HepG2 (cell line): Measurements from ENCODE around the gene ZER1. TPM values are rescaled to one million over a fixed set of nuclear protein-coding genes. Genes with fewer than 3 reads are reported as not detected.

Experiments used
- CREBL2 ChIP-seq: sonication (generic); formaldehyde crosslinking; IDR thresholded peaks from 2 replicates; pipeline ENCODE4 v1.8.1; 2023; ENCODE audit warnings: missing genetic modification reagents, mild to moderate bottlenecking, borderline replicate concordance
- IRF1 ChIP-seq: sonication (generic); formaldehyde crosslinking; IDR thresholded peaks from 2 replicates; pipeline ENCODE4 v1.4.0; 2020; ENCODE audit warnings: low read depth, mild to moderate bottlenecking, missing genetic modification reagents
- KDM4B ChIP-seq: sonication (generic); formaldehyde crosslinking; IDR thresholded peaks from 2 replicates; pipeline ENCODE4 v1.4.0; 2020; ENCODE audit warnings: missing genetic modification reagents
- MED8 ChIP-seq: sonication (generic); formaldehyde crosslinking; IDR thresholded peaks from 2 replicates; pipeline ENCODE4 v1.8.1; 2023; ENCODE audit warnings: mild to moderate bottlenecking, missing genetic modification reagents; ENCODE audit not compliant: insufficient replicate concordance
- NCOA5 ChIP-seq: sonication (generic); formaldehyde crosslinking; IDR thresholded peaks from 2 replicates; pipeline ENCODE4 v1.4.0; 2020; ENCODE audit warnings: missing genetic modification reagents
- RFXANK ChIP-seq: IDR thresholded peaks from 2 replicates; pipeline ENCODE4 v1.6.1; 2016
- SAFB2 ChIP-seq: sonication (generic); formaldehyde crosslinking; IDR thresholded peaks from 2 replicates; pipeline ENCODE4 v1.5.1; 2020; ENCODE audit warnings: missing genetic modification reagents, low read depth, mild to moderate bottlenecking, borderline replicate concordance
- SP5 ChIP-seq: IDR thresholded peaks from 2 replicates; pipeline ENCODE4 v1.6.1; 2016; ENCODE audit warnings: low read depth, borderline replicate concordance
- TEAD3 ChIP-seq: optimal IDR thresholded peaks from 2 replicates; pipeline ENCODE3; 2016; ENCODE audit warnings: borderline replicate concordance
- TRAFD1 ChIP-seq: sonication (generic); formaldehyde crosslinking; IDR thresholded peaks from 2 replicates; pipeline ENCODE4 v1.5.1; 2020; ENCODE audit warnings: missing genetic modification reagents, mild to moderate bottlenecking, borderline replicate concordance
- ZBTB37 ChIP-seq: sonication (generic); formaldehyde crosslinking; IDR thresholded peaks from 2 replicates; pipeline ENCODE4 v1.4.0; 2020; ENCODE audit warnings: mild to moderate bottlenecking, missing genetic modification reagents
- ZBTB43 ChIP-seq: sonication (generic); formaldehyde crosslinking; conservative IDR thresholded peaks from 2 replicates; pipeline ENCODE4 v1.4.0; 2020; ENCODE audit warnings: missing genetic modification reagents
- ZFP36 ChIP-seq: fragments of 150-350 bp; IDR thresholded peaks from 2 replicates; pipeline ENCODE4 v1.6.1; 2018; ENCODE audit warnings: borderline replicate concordance, low read length, low read depth; ENCODE audit not compliant: partially characterized antibody
- ZNF337 ChIP-seq: sonication (generic); formaldehyde crosslinking; IDR thresholded peaks from 2 replicates; pipeline ENCODE4 v1.5.1; 2020; ENCODE audit warnings: missing genetic modification reagents, low read depth, mild to moderate bottlenecking, borderline replicate concordance
- ZNF460 ChIP-seq: sonication (generic); formaldehyde crosslinking; IDR thresholded peaks from 2 replicates; pipeline ENCODE4 v1.5.1; 2020; ENCODE audit warnings: missing genetic modification reagents, mild to moderate bottlenecking, borderline replicate concordance
- ZNF484 ChIP-seq: sonication (generic); formaldehyde crosslinking; IDR thresholded peaks from 2 replicates; pipeline ENCODE4 v1.5.1; 2020; ENCODE audit warnings: mild to moderate bottlenecking, low read depth, missing genetic modification reagents, borderline replicate concordance
- ZNF660 ChIP-seq: sonication (generic); formaldehyde crosslinking; IDR thresholded peaks from 2 replicates; pipeline ENCODE4 v1.5.1; 2020; ENCODE audit warnings: mild to moderate bottlenecking, low read depth, missing genetic modification reagents, borderline replicate concordance
- ZNF879 ChIP-seq: sonication (generic); formaldehyde crosslinking; IDR thresholded peaks from 2 replicates; pipeline ENCODE4 v1.8.1; 2023; ENCODE audit warnings: missing genetic modification reagents
- polyA plus RNA-seq, 8 experiments: library from polyadenylated mRNA; depleted of rRNA in 3 of 8; stranded (reverse) in 7 of 8; unstranded in 1 of 8; fragments of >200 nt; fragmentation: Illumina TruSeq in 4 of 8; extraction: Trizol in 4 of 8; gene quantifications; 2 replicates each; pipeline versions ENCODE4 v1.2.1 to v1.2.3, GENCODE V29; 2011 to 2016; ENCODE audit warnings: low read depth in 4 of 8, missing spikeins in 1 of 8, mixed read lengths in 1 of 8; ENCODE audit not compliant: insufficient read depth in 1 of 8
- total RNA-seq, 5 experiments: library from RNA; depleted of rRNA; stranded (reverse); fragments of >200 nt; fragmentation: Illumina TruSeq; extraction: Trizol; gene quantifications; 2 replicates each; pipeline ENCODE4 v1.2.3, GENCODE V29; 2016; ENCODE audit warnings: low read depth in 1 of 5
- TF ChIP-seq, protein P1 (sequence below): sonication (generic); formaldehyde crosslinking; IDR thresholded peaks from 2 replicates; pipeline ENCODE4 v1.5.0; 2020; ENCODE audit warnings: missing genetic modification reagents

The ZER1 gene
- total and polyA plus RNA-seq, 2 of the 13 experiments (the other 11 are each of a cell fraction or from before 2014, with no cell fraction given) = 7.7 to 40.0 TPM

DNA sequence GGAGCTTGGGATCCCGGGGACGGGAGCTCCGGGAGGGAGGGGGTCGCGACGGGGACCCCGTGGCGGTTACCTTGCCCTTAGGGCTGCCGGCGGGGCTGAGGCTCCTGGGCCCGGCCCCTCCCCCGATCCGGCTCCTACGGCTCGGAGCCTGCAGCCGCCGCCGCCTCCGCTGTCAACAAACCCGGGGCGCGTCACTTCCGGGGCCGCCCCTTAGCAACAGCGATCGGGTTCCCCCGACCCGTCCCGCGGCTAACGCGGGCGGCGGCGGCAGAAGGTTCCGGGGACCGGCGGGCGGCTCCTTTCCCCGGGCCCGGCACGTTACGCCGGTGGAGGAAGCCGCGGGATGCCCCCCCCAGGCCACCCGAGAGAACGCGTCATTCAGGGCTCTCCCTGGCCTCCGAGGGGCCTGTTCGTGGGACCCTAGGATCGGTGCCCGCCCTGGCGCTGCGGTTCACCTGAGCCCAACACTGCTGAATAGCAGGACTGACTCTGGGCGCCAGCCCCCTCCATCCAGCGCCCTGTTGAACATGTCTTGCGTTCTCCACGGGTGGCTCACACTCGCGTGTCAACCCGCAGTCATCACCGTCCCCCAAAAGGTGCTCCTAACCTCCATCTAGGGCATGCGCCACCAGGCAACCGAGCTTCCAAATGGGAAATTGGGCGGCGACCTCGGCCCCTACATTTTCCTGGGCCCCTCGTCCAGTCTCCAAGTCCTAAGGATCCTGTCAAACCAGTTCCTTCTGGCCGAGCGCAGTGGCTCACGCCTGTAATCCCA, at the start of gene ZER1 (continued):
- peak; percentile 40 for TF ChIP-seq TEAD3 (CRISPR knock-in tag)
- no peak for TF ChIP-seq ZNF484
- peak; percentile 37 for TF ChIP-seq MED8 (CRISPR knock-in tag)
- TF ChIP-seq SAFB2 (CRISPR knock-in tag) = peak; percentile 72; the same call in 1 of the 2 replicates
- TF ChIP-seq ZFP36 = no peak
- no peak for TF ChIP-seq ZBTB37 (CRISPR knock-in tag)
- peak; percentile 32; the same call in 1 of the 2 replicates for TF ChIP-seq RFXANK (CRISPR knock-in tag)
- TF ChIP-seq ZNF337 (CRISPR knock-in tag) = peak; percentile 87; the same call in 1 of the 2 replicates
- TF ChIP-seq ZNF879 (CRISPR knock-in tag) = no peak
- peak; percentile 78; the same call in 1 of the 2 replicates for TF ChIP-seq CREBL2 (CRISPR knock-in tag)
- TF ChIP-seq, protein P1, sequence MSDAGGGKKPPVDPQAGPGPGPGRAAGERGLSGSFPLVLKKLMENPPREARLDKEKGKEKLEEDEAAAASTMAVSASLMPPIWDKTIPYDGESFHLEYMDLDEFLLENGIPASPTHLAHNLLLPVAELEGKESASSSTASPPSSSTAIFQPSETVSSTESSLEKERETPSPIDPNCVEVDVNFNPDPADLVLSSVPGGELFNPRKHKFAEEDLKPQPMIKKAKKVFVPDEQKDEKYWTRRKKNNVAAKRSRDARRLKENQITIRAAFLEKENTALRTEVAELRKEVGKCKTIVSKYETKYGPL (CRISPR knock-in tag) = no peak
- no peak for TF ChIP-seq IRF1
- TF ChIP-seq ZNF660 (CRISPR knock-in tag) = no peak
- TF ChIP-seq TRAFD1 (CRISPR knock-in tag) = no peak
- TF ChIP-seq ZBTB43 (CRISPR knock-in tag) = no peak
- TF ChIP-seq KDM4B = peak; percentile 86; the same call in 1 of the 2 replicates
- TF ChIP-seq NCOA5 (CRISPR knock-in tag) = no peak
- TF ChIP-seq SP5 (CRISPR knock-in tag) = peak; percentile 79
- TF ChIP-seq ZNF460 = no peak; the same call in 1 of the 2 replicates
